Measurements from ENCODE around the gene TRIM62.
A peak's percentile ranks its signal among the peaks of the same experiment; 100 is the strongest.

The TRIM62 gene

DNA sequence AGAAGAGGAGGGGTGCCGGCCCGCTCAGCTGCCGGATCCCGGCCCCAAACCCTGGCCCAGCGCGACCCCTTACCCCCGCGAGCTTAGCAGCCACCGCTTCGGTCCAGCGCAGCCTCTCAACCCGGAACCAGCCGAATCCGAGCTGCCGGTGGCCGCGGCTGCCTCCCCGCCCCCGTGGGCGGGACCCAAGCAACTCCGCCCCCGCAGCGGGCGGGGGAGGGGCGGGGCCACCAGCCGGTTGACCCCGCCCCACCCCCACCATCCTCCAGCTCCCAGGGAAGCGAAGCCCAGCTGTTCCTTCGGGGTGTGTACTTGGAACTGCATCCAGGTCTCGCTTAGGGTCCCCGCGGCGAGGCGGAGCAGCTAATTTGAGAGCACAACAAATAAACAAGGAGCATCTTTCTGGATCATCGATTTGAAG is at the start of gene TRIM62:
Gene TRIM62, minus strand, starts transcription at position 123 of the 421 bp plus-strand sequence. CDS start 611 bp downstream, outside the sequence.
- peak; percentile 32 to 69 for DNase-seq (ENCODE audit: low read depth in 2 of 2)

DNA sequence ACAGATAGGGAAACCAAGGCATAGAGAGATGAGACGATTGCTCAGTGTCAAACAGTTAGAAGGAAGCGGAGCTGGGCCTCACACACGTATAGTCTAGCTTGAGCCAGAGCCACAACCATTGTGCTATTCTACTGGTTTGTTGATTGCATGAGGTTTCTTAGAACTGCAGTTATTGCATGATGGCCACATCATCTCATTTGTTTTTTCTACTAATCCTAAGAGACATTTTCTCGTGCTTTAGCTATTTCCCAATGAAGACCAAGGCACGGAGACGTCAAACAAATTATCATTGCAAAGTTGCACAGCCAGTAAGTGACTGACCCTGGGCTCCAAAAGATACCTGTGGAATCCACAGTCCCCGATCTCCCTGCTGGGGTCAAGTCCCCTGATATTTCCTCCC is 49.3 kb upstream of the TRIM62 start:
- no peak for DNase-seq (ENCODE audit: low read depth in 2 of 2)

DNA sequence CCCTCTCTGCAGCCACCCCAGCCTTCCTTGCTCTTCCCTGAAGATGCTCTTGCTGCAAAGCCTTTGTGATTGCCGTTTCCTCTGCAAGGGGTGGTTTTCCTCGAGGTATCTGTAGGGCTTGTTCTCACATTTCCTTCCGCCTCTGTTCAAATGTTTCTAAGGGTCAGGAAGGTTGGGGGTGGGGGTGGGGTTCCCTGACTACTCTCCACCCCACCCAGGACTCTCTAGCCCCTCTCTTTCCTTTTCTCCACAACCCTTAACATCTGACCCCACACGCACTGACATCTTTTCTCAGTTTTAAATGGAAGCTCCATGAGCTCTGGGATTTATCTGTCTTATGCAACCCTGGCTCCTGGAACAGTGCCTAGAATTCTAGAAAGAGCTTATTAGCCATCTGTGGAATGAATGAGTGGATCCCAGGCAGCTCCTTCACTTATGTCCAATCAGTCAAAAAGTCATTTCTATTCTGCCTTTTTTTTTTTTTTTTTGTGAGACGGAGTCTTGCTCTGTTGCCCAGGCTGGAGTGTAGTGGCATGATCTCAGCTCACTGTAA is 47.2 kb upstream of the TRIM62 start:
- DNase-seq (ENCODE audit: low read depth in 2 of 2), result no peak

DNA sequence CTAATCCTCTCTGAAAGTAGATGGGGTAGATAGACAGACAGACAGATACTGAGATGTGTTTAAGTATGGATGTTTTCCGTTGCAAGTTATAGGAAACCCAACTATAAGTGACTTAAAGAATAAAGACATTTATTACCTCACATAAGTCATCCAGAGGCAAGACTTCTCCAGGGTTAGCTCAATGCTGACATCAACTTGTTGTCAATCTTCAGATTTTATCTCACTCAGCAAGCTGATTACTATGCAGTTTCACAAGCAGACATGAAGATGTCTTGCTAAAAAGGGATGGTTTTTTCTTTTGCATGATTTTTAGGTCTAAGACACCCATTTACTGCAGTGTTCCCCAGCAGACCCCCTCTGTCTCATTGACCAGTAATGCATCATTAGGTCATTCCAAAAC is 43.7 kb upstream of the TRIM62 start:
- DNase-seq (ENCODE audit: low read depth in 2 of 2), result no peak

DNA sequence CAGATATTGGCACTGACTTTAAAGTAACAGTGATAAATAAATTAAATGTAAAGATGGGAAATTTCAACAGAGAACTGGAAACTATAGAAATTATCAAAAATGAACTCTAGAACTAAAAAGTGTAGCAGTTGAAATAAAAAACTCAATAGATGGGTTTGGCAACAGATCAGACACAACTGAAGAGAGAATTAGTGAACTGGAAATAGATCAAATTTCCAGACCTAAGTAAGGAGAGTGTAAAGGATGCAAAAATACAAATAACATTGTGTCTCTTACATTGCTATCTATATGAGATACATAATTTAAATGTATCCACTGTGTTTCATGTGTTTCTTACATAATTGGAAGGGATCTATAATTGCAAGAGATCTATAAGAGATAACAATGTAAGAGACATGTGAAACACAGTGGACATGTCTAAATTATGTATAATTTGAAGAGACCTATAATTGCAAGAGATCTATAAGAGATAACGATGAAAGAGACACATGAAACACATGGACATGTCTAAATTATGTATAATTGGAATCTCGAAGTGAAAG is 42.4 kb upstream of the TRIM62 start:
- DNase-seq (ENCODE audit: low read depth in 2 of 2), result no peak

DNA sequence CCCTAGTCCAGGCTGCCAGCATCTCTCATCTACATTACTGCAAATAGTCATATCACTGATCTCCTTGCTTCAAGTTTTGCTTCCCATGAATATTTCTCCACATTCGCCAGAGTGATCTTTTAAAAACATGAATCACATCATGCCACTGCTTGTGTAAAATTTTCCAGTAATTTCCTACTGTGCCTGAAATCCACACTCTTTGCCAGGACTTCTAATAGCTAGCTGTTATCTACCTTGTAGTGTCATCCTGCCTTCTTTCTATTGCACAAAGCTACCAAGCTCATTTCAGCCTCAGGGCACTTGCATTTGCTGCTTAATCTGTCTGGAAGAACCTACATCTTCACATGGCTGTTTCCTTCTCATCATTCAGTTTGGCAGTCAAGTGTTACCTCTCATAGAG is 40.5 kb upstream of the TRIM62 start:
- DNase-seq (ENCODE audit: low read depth in 2 of 2), result no peak

DNA sequence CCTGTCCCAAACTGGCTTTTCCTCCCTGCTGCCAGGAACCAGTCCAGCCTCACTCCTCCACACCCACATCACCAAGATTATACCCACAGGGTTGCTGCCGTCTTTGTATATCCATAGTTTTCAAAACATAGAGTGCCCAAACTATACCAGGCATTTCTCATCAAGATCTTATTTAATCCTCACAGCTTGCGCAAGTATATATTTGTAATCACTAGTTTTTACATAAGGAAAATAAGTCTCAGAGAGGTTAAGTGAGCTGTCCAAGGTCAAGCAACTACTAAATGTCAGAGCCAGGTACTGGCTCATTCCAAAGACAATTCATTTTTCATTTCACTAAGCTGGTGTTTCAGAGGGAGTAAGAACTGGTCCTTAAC is 39.5 kb upstream of the TRIM62 start:
- DNase-seq (ENCODE audit: low read depth in 2 of 2), result no peak

DNA sequence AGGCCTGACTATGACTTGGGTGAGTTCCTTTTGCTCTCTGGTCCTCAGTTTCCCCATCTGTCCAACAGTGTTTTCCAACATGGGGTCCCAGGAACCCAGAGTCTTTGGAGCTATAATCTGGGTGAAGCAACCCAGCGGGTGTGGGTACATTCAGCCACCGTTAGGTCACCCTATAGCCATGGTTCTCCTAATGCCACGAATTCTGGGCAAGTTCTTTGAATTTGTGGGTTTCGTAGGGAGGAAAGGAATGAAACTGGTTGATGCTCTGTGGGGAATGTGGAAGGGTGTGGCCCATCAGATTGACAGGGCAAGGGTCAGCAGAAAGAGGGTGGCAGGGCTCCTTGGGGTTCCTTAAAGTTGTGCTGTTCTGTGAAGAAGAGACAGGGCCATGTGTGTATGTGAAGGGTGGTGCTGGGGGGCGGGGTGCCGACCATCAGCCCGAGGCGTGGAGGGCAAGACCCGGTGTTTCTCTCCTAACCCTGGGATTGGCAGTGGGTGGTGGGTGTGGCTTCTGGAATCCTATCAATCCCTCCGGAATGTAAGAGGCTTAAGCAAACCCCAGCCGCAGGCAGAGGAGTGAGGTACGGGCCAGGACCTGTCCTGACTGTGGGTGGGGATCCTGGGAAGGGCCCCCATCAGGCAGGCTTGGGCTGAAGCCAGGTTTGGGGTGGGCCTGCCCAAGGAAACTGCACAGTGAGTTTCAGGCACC is 39.0 kb upstream of the TRIM62 start:
- no peak for DNase-seq (ENCODE audit: low read depth in 2 of 2)

DNA sequence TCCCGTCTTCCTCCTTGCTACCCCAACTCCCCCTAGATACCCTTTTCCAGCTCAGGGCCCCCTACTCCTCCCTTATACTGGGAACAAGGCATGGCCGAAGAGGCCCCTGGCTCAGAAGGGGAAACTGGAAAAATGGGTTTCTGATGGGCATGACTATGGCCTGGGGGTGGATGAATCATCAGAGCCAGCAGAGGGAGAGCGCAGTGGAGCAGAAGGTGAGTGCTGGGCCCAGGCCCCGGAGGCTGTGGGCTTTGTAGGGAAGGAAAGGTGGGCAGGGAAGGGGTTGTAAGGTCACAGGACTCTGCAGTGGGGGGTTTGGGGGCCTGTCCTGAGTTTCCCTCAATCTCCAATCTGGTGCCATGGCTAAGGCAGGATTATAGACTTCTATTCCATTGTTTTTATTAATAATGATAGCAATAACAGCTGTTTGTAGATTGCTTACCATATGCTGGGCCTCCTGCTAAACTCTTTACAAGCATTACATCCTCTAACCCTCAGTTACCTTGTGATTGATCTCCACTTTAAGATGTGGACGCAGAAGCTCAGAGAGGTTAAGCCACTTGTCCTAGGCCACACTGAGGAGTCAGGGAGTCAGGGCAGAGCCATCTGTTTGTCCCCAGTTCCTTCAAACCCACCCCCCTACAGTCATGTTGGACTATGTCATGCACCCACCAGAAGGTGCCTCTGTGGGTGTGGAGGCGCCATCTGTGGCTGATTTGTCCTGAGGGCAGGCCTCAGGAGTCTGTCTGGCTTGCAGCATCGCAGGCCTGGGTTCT is 38.2 kb upstream of the TRIM62 start:
- no peak for DNase-seq (ENCODE audit: low read depth in 2 of 2)

DNA sequence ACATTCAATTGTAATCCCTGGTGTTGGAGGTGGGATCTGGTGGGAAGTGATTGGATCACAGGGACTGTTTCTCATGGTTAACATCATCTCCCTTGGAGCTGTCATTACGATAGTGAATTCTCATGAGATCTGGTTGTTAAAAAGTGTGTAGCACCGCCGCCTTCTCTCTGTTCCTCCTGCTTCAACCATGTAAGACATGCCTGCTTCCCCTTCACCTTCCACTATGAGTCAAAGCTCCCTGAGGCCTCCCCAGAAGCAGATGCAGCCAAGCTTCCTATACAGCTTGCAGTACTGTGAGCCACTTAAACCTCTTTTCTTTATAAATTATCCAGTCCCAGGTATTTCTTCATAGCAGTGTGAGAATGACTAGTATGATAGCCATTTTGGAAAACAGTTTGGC is 30.1 kb upstream of the TRIM62 start:
- no peak for DNase-seq (ENCODE audit: low read depth in 2 of 2)

DNA sequence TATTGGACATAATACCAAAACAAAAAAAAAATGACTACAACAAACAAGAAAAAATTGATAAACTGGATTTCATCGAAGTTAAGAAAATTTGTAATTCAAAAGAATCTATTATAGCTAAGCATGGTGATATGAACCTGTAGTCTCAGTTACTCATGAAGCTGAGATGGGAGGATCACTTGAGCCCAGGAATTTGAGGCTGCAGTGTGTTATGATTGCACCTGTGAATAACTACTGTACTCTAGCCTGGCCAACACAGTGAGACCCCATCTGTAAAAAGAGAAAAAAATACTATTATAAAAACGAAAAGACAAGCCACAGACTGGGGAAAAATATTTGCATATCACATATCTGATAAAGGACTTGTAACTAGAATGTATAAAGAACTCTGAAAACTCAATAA is 24.5 kb upstream of the TRIM62 start:
- DNase-seq (ENCODE audit: low read depth in 2 of 2), result no peak

DNA sequence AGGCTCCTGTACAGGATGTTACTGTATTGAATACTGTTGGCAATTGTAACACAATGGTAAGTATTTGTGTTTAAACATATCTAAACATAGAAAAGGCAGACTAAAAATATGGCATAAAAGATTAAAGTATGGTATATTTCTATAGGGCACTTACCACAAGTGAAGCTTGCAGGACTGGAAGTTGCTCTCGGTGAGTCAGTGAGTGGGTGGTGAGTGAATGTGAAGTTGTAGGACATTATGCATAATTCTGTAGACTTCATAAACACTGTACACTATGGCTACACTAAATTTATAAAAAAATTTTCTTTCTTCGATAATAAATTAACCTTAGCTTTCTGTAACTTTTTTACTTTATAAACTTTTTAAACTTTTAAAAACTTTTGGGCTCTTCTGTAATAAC is 13.7 kb upstream of the TRIM62 start:
- no peak for DNase-seq (ENCODE audit: low read depth in 2 of 2)

DNA sequence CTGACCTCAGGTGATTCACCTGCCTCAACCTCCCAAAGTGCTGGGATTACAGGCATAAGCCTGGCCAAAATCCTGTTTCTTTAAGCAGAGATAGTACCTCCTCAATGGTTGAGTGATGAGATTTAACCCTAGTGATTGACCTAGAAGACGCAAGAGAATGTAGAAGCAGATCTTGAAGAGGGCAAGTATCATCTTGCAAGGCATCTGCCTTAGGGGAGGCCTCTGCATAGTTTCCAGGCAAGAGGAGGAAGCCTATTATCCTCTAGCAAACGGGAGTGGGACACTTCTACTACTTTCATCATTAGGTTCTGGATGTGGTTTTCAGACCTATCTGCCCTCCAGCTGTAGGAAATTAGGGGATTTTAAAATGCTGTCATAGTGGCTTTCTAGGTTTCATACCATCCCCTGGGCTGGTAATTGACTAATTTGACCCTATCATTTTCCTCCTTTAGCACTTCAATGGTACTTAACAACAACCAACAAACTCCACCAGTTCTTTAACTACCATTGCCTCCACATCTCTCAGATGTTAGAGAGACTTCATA is 10.0 kb upstream of the TRIM62 start:
- no peak for DNase-seq (ENCODE audit: low read depth in 2 of 2)

DNA sequence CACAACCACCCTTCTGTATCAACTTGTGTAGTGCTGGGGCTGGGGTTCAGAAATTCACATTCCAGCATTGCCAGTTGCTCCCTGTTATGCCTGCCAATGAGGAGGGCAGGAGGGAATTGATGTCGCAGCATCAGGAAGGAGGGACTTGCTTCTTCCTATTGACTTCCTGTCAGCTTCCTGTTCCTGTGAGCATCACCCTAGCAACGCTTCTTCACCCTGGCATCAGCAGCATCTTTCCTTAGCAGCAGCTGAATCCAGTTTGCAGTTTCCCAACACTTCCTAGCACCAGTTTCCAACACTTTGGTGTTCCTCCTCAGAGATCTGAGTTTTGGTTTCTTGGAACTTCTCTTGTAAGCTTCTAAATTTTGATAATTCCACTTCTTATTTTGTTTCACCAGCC is 8.9 kb upstream of the TRIM62 start:
- DNase-seq (ENCODE audit: low read depth in 2 of 2), result no peak

DNA sequence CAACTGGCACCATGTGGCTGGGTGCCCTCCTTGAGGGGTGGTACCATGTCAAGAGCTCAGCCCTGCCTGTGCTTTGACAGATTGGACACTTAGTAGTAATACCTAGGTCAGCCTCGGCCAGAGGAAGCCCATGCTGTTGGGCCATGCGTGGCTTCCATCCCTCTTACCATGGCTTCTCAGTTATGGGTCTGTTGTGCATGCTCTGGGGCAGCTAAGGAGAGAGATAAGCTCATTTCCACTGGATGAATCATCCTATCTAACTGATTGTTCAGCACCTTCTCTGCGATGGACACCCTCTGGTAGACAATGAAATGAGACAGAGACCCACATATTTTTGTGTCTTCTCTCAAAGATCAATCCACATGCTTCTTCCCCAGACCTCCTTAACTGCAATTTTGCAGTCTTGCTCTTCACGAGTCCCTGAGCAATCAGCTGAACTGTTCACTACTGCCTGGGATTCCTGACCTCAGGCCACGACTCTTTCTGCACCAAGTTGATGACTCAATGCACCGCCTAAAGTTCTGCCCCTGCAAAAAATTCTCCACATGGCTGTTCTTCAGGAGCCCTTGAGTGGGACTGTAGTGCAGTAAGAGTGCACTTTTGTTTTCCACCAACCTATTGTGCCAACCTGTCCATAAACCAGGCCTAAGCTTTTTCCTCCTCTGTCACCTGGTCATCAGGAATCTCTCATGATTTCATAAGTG is 6.9 kb upstream of the TRIM62 start:
- no peak for DNase-seq (ENCODE audit: low read depth in 2 of 2)

DNA sequence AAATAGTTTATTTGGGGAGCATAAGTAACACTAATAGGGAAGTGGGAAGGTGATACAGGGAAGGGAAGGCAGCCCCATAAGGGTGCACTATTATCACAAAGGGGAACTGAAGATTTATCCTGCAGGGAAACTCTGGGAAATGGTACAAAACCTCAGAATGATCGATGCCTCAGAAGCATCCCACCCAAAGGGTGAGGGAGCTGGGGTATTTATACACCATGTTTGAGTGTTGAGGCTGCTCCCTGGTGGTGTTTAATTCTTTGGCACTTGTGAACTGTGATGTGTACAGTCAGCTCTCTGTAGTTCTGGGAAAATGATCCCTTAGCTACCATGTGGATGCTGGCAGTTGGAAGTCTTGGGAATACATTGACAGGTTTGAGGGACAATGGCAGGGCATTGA is 5.1 kb upstream of the TRIM62 start:
- DNase-seq (ENCODE audit: low read depth in 2 of 2), result no peak

DNA sequence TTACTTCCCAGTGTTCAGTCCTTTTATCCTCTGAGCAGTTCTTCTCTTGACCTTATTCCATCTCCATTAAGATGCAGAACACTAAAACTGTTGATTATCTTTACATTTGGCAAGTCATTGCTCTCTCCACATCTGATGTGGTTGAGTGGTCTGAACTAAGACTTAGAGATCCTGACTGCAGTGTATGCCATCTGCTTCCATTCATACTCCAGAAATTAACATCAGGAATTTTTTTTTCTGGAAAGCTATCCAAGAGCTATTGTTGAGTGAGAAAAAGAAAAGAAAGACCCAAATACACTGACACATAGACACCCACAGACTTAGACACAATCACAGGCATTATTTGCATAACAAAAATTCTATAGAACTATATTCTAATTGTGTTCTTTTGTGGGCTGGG is 3.7 kb upstream of the TRIM62 start:
- DNase-seq (ENCODE audit: low read depth in 2 of 2), result no peak

DNA sequence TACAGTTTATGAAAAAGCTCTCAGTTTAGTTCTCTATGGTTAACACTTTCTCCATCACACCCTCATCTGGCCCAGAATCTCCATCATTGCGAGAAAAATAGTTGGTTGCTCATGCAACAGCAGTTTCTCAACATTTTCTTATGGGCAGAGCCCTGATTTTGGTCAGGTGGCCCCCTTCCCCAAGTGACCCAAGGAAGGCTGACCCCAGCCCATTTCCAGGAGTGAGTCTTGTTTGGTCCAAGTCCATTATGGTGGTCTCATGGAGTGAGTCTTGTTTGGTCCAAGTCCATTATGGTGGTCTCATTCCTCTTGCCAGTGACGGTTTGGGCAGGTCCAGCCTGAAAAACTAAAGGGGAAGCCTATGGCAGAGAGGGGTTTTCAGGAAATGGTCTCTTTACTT is 1.5 kb upstream of the TRIM62 start:
- DNase-seq (ENCODE audit: low read depth in 2 of 2), result no peak

DNA sequence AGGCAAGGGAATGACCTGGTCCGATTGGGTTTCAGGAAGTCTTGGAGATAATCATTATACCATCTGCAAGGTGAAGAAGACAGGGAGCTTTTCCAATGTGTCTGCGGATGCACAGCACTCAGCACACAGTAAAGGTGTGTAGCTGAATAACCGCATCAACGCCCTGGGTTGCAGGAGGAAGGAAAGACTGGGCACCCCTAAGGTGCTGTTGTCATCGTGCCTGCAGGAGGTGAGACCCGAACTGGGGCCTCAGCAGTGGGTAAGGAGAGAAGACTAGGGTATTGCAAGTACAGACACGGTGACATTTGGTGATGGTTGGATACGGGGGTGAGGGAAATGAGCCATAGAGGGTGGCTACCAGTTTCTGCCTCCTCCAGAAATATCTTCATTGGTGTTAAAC is 1.1 kb upstream of the TRIM62 start:
- DNase-seq (ENCODE audit: low read depth in 2 of 2), result no peak

DNA sequence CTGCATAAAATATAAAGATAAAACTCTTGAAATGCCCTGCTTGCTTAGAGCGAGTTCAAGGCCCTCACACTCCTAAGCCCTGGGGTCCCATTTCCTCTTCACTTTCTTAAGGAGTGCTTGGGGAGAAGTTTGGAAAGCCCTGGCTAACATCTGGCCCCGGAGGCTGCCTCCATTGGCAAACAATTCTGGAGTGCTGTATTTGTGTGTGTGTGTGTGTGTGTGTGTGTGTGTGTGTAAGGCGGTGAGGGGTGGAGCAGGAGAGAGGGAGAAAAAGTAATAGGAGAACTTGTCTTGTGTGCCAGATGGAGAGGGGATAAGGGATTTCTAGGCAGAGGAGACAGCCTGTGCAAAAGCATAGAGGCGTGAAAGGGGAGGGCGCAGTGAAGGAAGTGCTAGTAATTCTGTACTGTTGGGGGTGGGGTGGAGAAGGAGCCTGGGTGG is 578 bp upstream of the TRIM62 start:
- no peak for DNase-seq (ENCODE audit: low read depth in 2 of 2)

DNA sequence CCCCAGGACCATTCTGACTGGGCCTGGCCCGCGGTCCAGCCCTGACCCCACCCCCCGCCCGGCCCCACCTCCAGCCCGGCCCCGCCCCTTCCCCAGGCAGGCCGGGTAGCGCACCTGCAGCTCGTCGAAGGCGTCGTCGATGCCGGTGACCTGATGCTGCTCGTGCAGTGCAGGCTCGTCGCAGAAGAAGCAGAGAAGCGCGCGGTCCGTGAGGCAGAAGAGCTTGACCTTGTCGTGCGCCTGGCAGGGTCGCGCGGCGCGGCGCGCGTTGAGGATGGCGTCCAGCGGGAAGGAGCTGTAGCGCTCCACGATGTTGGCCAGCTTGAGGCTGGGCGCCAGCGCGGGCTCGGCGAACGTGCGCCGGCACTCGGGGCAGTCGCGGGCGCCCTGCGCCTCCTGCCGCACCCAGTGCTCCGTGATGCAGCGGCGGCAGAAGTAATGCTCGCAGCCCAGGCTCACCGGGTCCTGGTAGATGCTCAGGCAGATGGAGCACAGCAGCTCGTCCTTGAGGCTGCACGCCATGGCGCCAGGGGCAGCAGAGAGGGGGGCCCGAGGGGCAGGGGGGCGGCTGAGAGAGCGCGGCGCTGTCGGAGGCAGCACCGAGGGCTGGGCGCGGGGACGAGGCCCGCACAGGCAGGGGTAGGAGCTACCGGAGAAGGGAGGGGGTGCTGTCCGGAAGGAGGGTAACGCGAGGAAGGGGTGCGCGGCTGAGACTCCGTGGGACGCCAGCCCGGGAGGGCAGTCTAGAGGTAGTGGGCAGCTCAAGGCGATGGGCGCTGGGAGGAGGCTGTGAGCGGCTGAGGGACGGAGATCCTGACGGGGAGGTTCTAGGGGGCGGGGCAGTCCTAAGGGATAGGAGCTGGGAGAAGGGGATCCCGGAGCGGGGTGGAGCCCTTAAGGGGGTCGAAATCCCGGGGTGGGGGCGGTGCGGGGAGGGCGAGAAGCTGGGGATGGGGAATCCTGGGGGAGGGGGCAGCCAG is 642 bp downstream of the TRIM62 start:
- DNase-seq (ENCODE audit: low read depth in 2 of 2), result peak; percentile 11 to 49
